ENCODE data around the gene NTSR1.

GRCh38 chr20:62795023-62795761 lies 86.6 kb downstream of the NTSR1 start:
- no peak for TF ChIP-seq CTCF (IDR thresholded peaks at IDR 0.05)
- TF ChIP-seq POLR2A (IDR thresholded peaks at IDR 0.05): no peak

Measured in right lobe of liver (tissue), 4 donors.